ENCODE results near the gene HK1.

DNA sequence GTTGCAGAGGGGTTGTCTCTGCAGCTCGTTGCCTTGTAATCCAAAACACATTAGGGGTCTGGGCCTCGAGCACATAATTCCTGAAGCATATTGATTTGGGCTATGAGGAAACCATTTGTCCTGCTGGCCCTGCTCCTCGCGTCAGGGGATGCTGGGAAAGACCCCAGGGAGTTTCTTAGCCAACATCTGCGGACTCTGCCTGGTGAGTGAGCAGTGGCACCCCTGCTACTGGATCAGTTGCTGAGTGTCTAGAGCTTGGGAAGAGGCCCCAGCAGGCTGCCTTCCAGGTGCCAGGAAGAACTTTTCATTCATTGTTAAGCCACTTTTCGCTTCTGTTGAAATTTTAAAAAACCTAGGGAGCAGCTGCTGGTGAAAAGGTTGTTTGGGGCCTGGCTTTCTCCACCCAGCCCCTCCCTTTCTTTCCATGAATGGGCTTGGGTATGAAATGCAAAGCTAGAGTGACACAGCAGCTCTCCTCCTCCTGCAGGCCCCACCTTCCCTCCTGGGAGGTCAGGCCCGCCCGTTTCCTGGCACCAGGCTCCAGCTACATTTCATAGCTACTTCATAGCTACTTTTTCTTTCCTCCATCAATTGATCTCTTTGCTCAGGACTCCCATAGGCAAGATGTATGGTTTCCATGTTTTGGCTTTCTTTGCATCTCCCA lies 111.7 kb downstream of the HK1 start:
- TF ChIP-seq, protein P1, sequence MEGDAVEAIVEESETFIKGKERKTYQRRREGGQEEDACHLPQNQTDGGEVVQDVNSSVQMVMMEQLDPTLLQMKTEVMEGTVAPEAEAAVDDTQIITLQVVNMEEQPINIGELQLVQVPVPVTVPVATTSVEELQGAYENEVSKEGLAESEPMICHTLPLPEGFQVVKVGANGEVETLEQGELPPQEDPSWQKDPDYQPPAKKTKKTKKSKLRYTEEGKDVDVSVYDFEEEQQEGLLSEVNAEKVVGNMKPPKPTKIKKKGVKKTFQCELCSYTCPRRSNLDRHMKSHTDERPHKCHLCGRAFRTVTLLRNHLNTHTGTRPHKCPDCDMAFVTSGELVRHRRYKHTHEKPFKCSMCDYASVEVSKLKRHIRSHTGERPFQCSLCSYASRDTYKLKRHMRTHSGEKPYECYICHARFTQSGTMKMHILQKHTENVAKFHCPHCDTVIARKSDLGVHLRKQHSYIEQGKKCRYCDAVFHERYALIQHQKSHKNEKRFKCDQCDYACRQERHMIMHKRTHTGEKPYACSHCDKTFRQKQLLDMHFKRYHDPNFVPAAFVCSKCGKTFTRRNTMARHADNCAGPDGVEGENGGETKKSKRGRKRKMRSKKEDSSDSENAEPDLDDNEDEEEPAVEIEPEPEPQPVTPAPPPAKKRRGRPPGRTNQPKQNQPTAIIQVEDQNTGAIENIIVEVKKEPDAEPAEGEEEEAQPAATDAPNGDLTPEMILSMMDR (IDR thresholded peaks at IDR 0.05; ENCODE audit: low read length) = no peak
- TF ChIP-seq EZH2 (IDR thresholded peaks at IDR 0.05; ENCODE audit: borderline replicate concordance, low read length) = no peak
